ENCODE measurements around the gene CXorf58.

The CXorf58 gene

GRCh38 chrX:23896981-23897380, 10.8 kb upstream of the CXorf58 start:
- in situ Hi-C loops (cut with HindIII; ENCODE audit: low pct_ligation_motif_present, low pct_unique_long_range_greater_than_20kb, low sequenced_read_pairs) = no loop called here
- no peak for DNase-seq

- peak; percentile 37 for DNase-seq
- in situ Hi-C loops (cut with HindIII; ENCODE audit: low pct_ligation_motif_present, low pct_unique_long_range_greater_than_20kb, low sequenced_read_pairs) = no loop called here
These were observed 9.3 kb upstream of the CXorf58 start for GRCh38 chrX:23898412-23898959.

- in situ Hi-C loops (cut with HindIII; ENCODE audit: low pct_ligation_motif_present, low pct_unique_long_range_greater_than_20kb, low sequenced_read_pairs) = loop anchor here (10.0 kb wide), 1 partner anchor 196 kb away; no protein-coding TSS in a partner anchor
- no peak for DNase-seq
These were observed 7.5 kb upstream of the CXorf58 start for GRCh38 chrX:23900220-23900797.

GRCh38 chrX:23901060-23901459, 6.7 kb upstream of the CXorf58 start:
- peak; percentile 70 for DNase-seq
- in situ Hi-C loops (cut with HindIII; ENCODE audit: low pct_ligation_motif_present, low pct_unique_long_range_greater_than_20kb, low sequenced_read_pairs) = loop anchor here (10.0 kb wide), 1 partner anchor 196 kb away; no protein-coding TSS in a partner anchor

- in situ Hi-C loops (cut with HindIII; ENCODE audit: low pct_ligation_motif_present, low pct_unique_long_range_greater_than_20kb, low sequenced_read_pairs) = loop anchor here (10.0 kb wide), 1 partner anchor 197 kb away; no protein-coding TSS in a partner anchor
- peak; percentile 73 for DNase-seq
These were observed 6.0 kb upstream of the CXorf58 start for GRCh38 chrX:23901805-23902204.

GRCh38 chrX:23902419-23902818, 5.4 kb upstream of the CXorf58 start:
- in situ Hi-C loops (cut with HindIII; ENCODE audit: low pct_ligation_motif_present, low pct_unique_long_range_greater_than_20kb, low sequenced_read_pairs) = loop anchor here (10.0 kb wide), 1 partner anchor 198 kb away; no protein-coding TSS in a partner anchor
- peak; percentile 52 for DNase-seq

GRCh38 chrX:23904096-23904495, 3.7 kb upstream of the CXorf58 start:
- in situ Hi-C loops (cut with HindIII; ENCODE audit: low pct_ligation_motif_present, low pct_unique_long_range_greater_than_20kb, low sequenced_read_pairs) = loop anchor here (10.0 kb wide), 1 partner anchor 199 kb away; no protein-coding TSS in a partner anchor
- no peak for DNase-seq

- no peak for DNase-seq
- in situ Hi-C loops (cut with HindIII; ENCODE audit: low pct_ligation_motif_present, low pct_unique_long_range_greater_than_20kb, low sequenced_read_pairs) = loop anchor here (10.0 kb wide), 1 partner anchor 202 kb away; no protein-coding TSS in a partner anchor
These were observed 702 bp upstream of the CXorf58 start for GRCh38 chrX:23907111-23907497.

- in situ Hi-C loops (cut with HindIII; ENCODE audit: low pct_ligation_motif_present, low pct_unique_long_range_greater_than_20kb, low sequenced_read_pairs) = loop anchor here (10.0 kb wide), 1 partner anchor 204 kb away; no protein-coding TSS in a partner anchor
- no peak for DNase-seq
These were observed 606 bp downstream of the CXorf58 start for GRCh38 chrX:23908219-23909004.

GRCh38 chrX:23911126-23911835, 3.5 kb downstream of the CXorf58 start:
- in situ Hi-C loops (cut with HindIII; ENCODE audit: low pct_ligation_motif_present, low pct_unique_long_range_greater_than_20kb, low sequenced_read_pairs) = no loop called here
- no peak for DNase-seq

- DNase-seq = no peak
- in situ Hi-C loops (cut with HindIII; ENCODE audit: low pct_ligation_motif_present, low pct_unique_long_range_greater_than_20kb, low sequenced_read_pairs) = no loop called here
These were observed 11.3 kb downstream of the CXorf58 start for GRCh38 chrX:23919148-23919547.

- no peak for DNase-seq
- in situ Hi-C loops (cut with HindIII; ENCODE audit: low pct_ligation_motif_present, low pct_unique_long_range_greater_than_20kb, low sequenced_read_pairs) = no loop called here
These were observed 12.0 kb downstream of the CXorf58 start for GRCh38 chrX:23919706-23920320.

- in situ Hi-C loops (cut with HindIII; ENCODE audit: low pct_ligation_motif_present, low pct_unique_long_range_greater_than_20kb, low sequenced_read_pairs) = no loop called here
- no peak for DNase-seq
These were observed 18.2 kb downstream of the CXorf58 start for GRCh38 chrX:23926015-23926414.

- in situ Hi-C loops (cut with HindIII; ENCODE audit: low pct_ligation_motif_present, low pct_unique_long_range_greater_than_20kb, low sequenced_read_pairs) = no loop called here
- no peak for DNase-seq
These were observed 23.2 kb downstream of the CXorf58 start for GRCh38 chrX:23930894-23931604.

- DNase-seq = no peak
- in situ Hi-C loops (cut with HindIII; ENCODE audit: low pct_ligation_motif_present, low pct_unique_long_range_greater_than_20kb, low sequenced_read_pairs) = no loop called here
These were observed 24.2 kb downstream of the CXorf58 start for GRCh38 chrX:23932046-23932445.

GRCh38 chrX:23935106-23935505, 27.3 kb downstream of the CXorf58 start:
- no peak for DNase-seq
- in situ Hi-C loops (cut with HindIII; ENCODE audit: low pct_ligation_motif_present, low pct_unique_long_range_greater_than_20kb, low sequenced_read_pairs) = no loop called here

- in situ Hi-C loops (cut with HindIII; ENCODE audit: low pct_ligation_motif_present, low pct_unique_long_range_greater_than_20kb, low sequenced_read_pairs) = no loop called here
- no peak for DNase-seq
These were observed 28.4 kb downstream of the CXorf58 start for GRCh38 chrX:23936180-23936579.

GRCh38 chrX:23937100-23937499, 29.3 kb downstream of the CXorf58 start:
- in situ Hi-C loops (cut with HindIII; ENCODE audit: low pct_ligation_motif_present, low pct_unique_long_range_greater_than_20kb, low sequenced_read_pairs) = no loop called here
- DNase-seq = no peak
